Smooth muscle cell (in vitro differentiated cells): ENCODE results near the gene CLVS2. TPM values are rescaled to one million over a fixed set of nuclear protein-coding genes. Genes with fewer than 3 reads are reported as not detected.

ENCODE experiments used
- DNase-seq: peaks from one replicate; lab custom pipeline; 2025; ENCODE audit not compliant: unreplicated experiment; lab: John Stamatoyannopoulos, UW
- H2AFZ ChIP-seq: fragments of 200-600 bp; sonication (generic); 2 replicates; pipeline ENCODE4 v1.6.0; 2016; ENCODE audit warnings: antibody characterized with exemption, low read depth, mild to moderate bottlenecking
- H3F3A ChIP-seq: fragments of 200-600 bp; sonication (generic); 2 replicates; pipeline ENCODE4 v1.6.0; 2017; ENCODE audit warnings: antibody characterized with exemption, low read depth
- H3K27ac ChIP-seq: fragments of 200-600 bp; sonication (generic); 2 replicates; pipeline ENCODE4 v1.5.1; 2016; ENCODE audit warnings: low read depth, mild to moderate bottlenecking
- H3K27me3 ChIP-seq: fragments of 200-600 bp; sonication (generic); 2 replicates; pipeline ENCODE4 v1.6.1; 2016; ENCODE audit warnings: low read depth, mild to moderate bottlenecking
- H3K36me3 ChIP-seq: fragments of 200-600 bp; sonication (generic); 2 replicates; pipeline ENCODE4 v1.5.1; 2016; ENCODE audit warnings: low read depth
- H3K4me1 ChIP-seq: fragments of 200-600 bp; sonication (generic); 2 replicates; pipeline ENCODE4 v1.5.1; 2016; ENCODE audit warnings: low read depth
- H3K4me2 ChIP-seq: fragments of 200-600 bp; sonication (generic); 2 replicates; pipeline ENCODE4 v1.6.0; 2016; ENCODE audit warnings: mild to moderate bottlenecking
- H3K4me3 ChIP-seq: fragments of 200-600 bp; sonication (generic); 2 replicates; pipeline ENCODE4 v1.5.1; 2016; ENCODE audit warnings: mild to moderate bottlenecking
- H3K79me2 ChIP-seq: fragments of 200-600 bp; sonication (generic); 2 replicates; pipeline ENCODE4 v1.6.0; 2016; ENCODE audit warnings: low read depth, mild to moderate bottlenecking
- H3K9ac ChIP-seq: fragments of 200-600 bp; sonication (generic); 2 replicates; pipeline ENCODE4 v1.6.0; 2016; ENCODE audit warnings: low read depth
- H3K9me3 ChIP-seq: fragments of 200-600 bp; sonication (generic); replicated peaks from 2 replicates; pipeline ENCODE4 v1.5.1; 2016; ENCODE audit warnings: low read depth
- H4K20me1 ChIP-seq: fragments of 200-600 bp; sonication (generic); 2 replicates; pipeline ENCODE4 v1.6.0; 2016; ENCODE audit warnings: low read depth
- CTCF ChIP-seq: fragments of 200-600 bp; sonication (generic); IDR thresholded peaks from 2 replicates; pipeline ENCODE4 v1.5.1; 2017; ENCODE audit warnings: borderline replicate concordance, mild to moderate bottlenecking, antibody characterized with exemption; ENCODE audit not compliant: insufficient read depth, poor library complexity, severe bottlenecking
- WGBS: methylation state at CpG from one replicate; pipeline ENCODE4 v1.1.7; 2016; ENCODE audit warnings: low lambda C conversion rate; 5-methylcytosine and 5-hydroxymethylcytosine counted together
- polyA plus RNA-seq: library from polyadenylated mRNA; unstranded; fragments of >200 nt; fragmentation: Nextera tagmentation; extraction: Ambion mirVana; gene quantifications from 2 replicates; pipeline ENCODE4 v1.2.1, GENCODE V29; 2016
- total RNA-seq: library from RNA; depleted of rRNA; stranded (reverse); fragments of >200 nt; gene quantifications from 2 replicates; pipeline ENCODE4 v1.2.3, GENCODE V29; 2014

Gene CLVS2
- total and polyA plus RNA-seq, 2 experiments from 2014 or later = not detected

GRCh38 chr6:123118811-123119210, 122.8 kb downstream of the CLVS2 start:
- Histone ChIP-seq H2AFZ (no peak overlapping the region), H3K27me3 (no peaks in the 10 kb centered on the region), H3K9me3 (no peaks in the 10 kb centered on the region), H3K4me3 (no peak overlapping the region), H3F3A (no peaks in the 10 kb centered on the region), H3K27ac (no peak overlapping the region), H3K79me2 (no peaks in the 10 kb centered on the region), H3K9ac (no peak overlapping the region), H3K36me3 (no peaks in the 10 kb centered on the region), H4K20me1 (no peaks in the 10 kb centered on the region), H3K4me1 (no peaks in the 10 kb centered on the region), H3K4me2 (no peak overlapping the region)
- 89% methylated on average over 2 of the region's 2 CpGs for WGBS
- no peak for DNase-seq
- no peak for TF ChIP-seq CTCF

Other genes starting within 250 kb of the CLVS2 start
- gene FABP7, start 216.5 kb upstream of the CLVS2 start, total RNA-seq = not detected in 2 replicates
- gene FABP7, start 216.5 kb upstream of the CLVS2 start, polyA plus RNA-seq = not detected in 2 replicates
- 6.5 and 14.5 TPM in 2 replicates for gene SMPDL3A, start 207.0 kb upstream of the CLVS2 start, total RNA-seq
- 2.3 and 8.6 TPM in 2 replicates for gene SMPDL3A, start 207.0 kb upstream of the CLVS2 start, polyA plus RNA-seq